Measurements from ENCODE around the gene NUDT17. TPM values are rescaled to one million over a fixed set of nuclear protein-coding genes. Genes with fewer than 3 reads are reported as not detected.
A peak's percentile ranks its signal among the peaks of the same experiment; 100 is the strongest.
"Not testable (repeated sequence)": the region's sequence is repeated elsewhere in the genome, so short reads cannot be mapped to it uniquely, and the experiment has no call there.

NUDT17 gene
- total RNA-seq, 2 donors from 2014 or later, result 2.3 to 2.7 TPM

- Mint-ChIP-seq H3K4me3 (peak overlapping the region; percentile 61), H3K27me3 (no peaks in the 10 kb centered on the region), H3K9me3 (no peaks in the 10 kb centered on the region), H3K27ac (peak overlapping the region; percentile 91), H3K4me1 (peaks cover 27% of the 10 kb centered on the region), H3K36me3 (ENCODE audit: low read depth) (peaks cover 74% of the 10 kb centered on the region)
- peak; percentile 10 for ATAC-seq (replicated peaks)
Measured at GRCh38 chr1:145827966-145828365, 17.5 kb upstream of the NUDT17 start.

DNA sequence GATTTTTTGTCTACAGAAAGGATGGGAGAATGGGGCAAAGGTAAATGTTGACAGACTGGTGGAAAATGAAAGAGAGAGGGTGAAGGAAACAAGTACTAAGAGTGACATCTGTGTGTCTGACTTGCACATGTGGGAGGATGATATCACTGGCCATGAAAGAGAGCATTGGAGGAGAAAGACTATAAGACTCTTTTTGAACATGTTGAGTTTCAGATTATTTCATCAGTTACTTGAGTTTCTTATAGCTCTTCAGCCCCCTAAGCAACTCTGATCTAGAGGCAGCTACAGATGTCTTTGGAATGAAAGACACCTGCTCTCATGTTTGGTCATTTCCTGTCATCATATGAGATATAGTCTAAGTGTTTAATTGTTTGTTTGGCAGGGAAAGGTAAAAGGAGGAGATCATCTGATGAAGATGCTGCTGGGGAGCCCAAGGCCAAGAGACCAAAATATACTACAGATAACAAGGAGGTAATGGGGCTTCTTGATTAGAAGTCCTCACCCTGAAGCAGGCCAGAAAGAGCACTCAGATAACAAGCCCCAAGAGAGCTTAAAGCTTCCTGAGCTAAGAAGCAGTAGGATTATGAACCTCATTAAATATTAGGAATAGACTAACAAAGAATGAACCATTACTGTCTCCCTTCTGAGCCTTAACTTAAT is 16.9 kb upstream of the NUDT17 start:
- peaks cover 27% of the 10 kb centered on the region for H3K4me1 Mint-ChIP-seq
- ATAC-seq (replicated peaks), result peak; percentile 81
- H3K4me3 Mint-ChIP-seq, result peak overlapping the region; percentile 61
- peaks cover 79% of the 10 kb centered on the region for H3K36me3 Mint-ChIP-seq (ENCODE audit: low read depth)
- no peaks in the 10 kb centered on the region for H3K9me3 Mint-ChIP-seq
- H3K27ac Mint-ChIP-seq, result peak overlapping the region; percentile 91
- H3K27me3 Mint-ChIP-seq, result no peaks in the 10 kb centered on the region

- Mint-ChIP-seq H3K4me1 (peaks cover 27% of the 10 kb centered on the region), H3K36me3 (ENCODE audit: low read depth) (peaks cover 94% of the 10 kb centered on the region)
- ATAC-seq (replicated peaks); H3K4me3 Mint-ChIP-seq; H3K9me3 Mint-ChIP-seq; H3K27me3 Mint-ChIP-seq; H3K27ac Mint-ChIP-seq: not testable (repeated sequence)
Measured at GRCh38 chr1:145830810-145831209, 14.6 kb upstream of the NUDT17 start.

- Mint-ChIP-seq H3K4me3 (no peak overlapping the region), H3K36me3 (ENCODE audit: low read depth) (peaks cover 96% of the 10 kb centered on the region), H3K27ac (no peak overlapping the region), H3K4me1 (no peaks in the 10 kb centered on the region), H3K9me3 (no peaks in the 10 kb centered on the region), H3K27me3 (no peaks in the 10 kb centered on the region)
- ATAC-seq (replicated peaks), result no peak
Measured at GRCh38 chr1:145837656-145838055, 7.8 kb upstream of the NUDT17 start.

- ATAC-seq (replicated peaks), result no peak
- no peak overlapping the region for H3K27ac Mint-ChIP-seq
- no peak overlapping the region for H3K4me3 Mint-ChIP-seq
- peaks cover 4% of the 10 kb centered on the region for H3K4me1 Mint-ChIP-seq
- H3K27me3 Mint-ChIP-seq, result no peaks in the 10 kb centered on the region
- peaks cover 47% of the 10 kb centered on the region for H3K36me3 Mint-ChIP-seq (ENCODE audit: low read depth)
- H3K9me3 Mint-ChIP-seq, result no peaks in the 10 kb centered on the region
Measured at GRCh38 chr1:145843031-145843430, 2.4 kb upstream of the NUDT17 start.

DNA sequence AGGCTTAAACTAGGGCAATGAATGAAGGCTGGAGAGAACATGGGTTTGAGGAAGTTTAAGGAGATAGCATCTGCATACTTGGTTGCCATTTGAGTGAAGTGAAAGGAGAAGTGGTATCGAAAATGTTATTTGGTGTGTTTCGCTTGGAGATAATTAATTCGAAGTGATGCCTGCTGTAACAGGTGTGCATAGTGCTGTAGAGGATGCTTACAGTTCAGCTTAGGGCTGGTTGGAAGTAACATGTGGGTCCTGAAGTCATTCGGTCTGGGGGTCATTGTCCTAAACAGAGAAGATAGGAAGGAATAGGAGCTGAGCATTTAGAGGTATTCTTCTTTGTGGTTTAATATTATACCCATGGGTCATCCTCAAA is 301 bp upstream of the NUDT17 start:
- H3K27ac Mint-ChIP-seq, result no peak overlapping the region
- no peak overlapping the region for H3K4me3 Mint-ChIP-seq
- H3K9me3 Mint-ChIP-seq, result no peaks in the 10 kb centered on the region
- H3K4me1 Mint-ChIP-seq, result peaks cover 4% of the 10 kb centered on the region
- peaks cover 31% of the 10 kb centered on the region for H3K36me3 Mint-ChIP-seq (ENCODE audit: low read depth)
- ATAC-seq (replicated peaks), result peak; percentile 51
- H3K27me3 Mint-ChIP-seq, result no peaks in the 10 kb centered on the region

- ATAC-seq (replicated peaks), result peak; percentile 39
- H3K36me3 Mint-ChIP-seq (ENCODE audit: low read depth), result peaks cover 31% of the 10 kb centered on the region
- H3K4me3 Mint-ChIP-seq, result no peak overlapping the region
- no peaks in the 10 kb centered on the region for H3K9me3 Mint-ChIP-seq
- peak overlapping the region; percentile 74 for H3K27ac Mint-ChIP-seq
- H3K27me3 Mint-ChIP-seq, result no peaks in the 10 kb centered on the region
- H3K4me1 Mint-ChIP-seq, result peaks cover 4% of the 10 kb centered on the region
Measured at GRCh38 chr1:145846201-145846612, 777 bp downstream of the NUDT17 start.

GRCh38 chr1:145847827-145848226 is 2.4 kb downstream of the NUDT17 start:
- no peak for ATAC-seq (replicated peaks)
- Mint-ChIP-seq H3K36me3 (ENCODE audit: low read depth) (peaks cover 27% of the 10 kb centered on the region), H3K9me3 (no peaks in the 10 kb centered on the region), H3K4me1 (peaks cover 4% of the 10 kb centered on the region), H3K4me3 (no peak overlapping the region), H3K27ac (no peak overlapping the region), H3K27me3 (no peaks in the 10 kb centered on the region)

DNA sequence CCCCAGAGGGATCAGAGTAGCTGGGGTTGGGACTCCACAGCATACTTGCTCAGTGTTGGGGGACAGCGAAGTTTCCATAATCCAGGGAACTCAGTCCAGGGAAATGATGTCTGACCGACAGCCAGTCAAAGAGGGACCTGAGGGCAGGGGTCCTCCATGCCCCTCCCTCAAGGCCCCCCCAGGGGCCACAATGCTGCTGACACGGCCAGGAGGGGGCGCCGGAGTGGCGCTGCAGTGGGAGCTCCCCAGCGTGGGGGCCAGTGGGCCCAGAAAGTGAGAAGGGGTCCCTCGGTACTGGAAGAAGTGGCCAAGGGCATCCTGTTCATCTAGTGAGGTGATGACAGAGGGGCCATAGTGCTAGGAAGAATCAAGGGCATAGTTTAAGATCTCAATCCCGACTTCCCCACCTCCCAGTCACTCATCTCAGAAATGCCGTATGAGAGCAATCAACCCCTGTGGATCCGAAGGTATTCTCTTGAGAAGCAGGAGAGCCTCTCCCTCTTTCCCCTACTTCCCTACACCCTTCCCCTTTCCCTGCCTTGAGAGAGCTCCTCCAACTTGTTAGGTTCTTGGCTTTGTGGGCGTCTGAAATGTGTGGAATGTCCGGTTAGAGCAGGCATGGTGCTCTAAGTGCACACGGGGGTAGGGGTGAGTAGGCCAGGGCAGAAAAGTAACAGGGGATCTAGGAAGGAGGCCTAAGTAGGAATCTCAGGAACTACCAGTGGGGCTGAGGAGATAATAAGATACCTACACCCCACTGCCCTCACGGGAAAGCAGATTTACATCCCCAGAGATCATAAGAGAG is 4.1 kb downstream of the NUDT17 start:
- H3K9me3 Mint-ChIP-seq, result no peaks in the 10 kb centered on the region
- no peak for ATAC-seq (replicated peaks)
- peaks cover 4% of the 10 kb centered on the region for H3K4me1 Mint-ChIP-seq
- no peak overlapping the region for H3K4me3 Mint-ChIP-seq
- H3K27ac Mint-ChIP-seq, result peak overlapping the region; percentile 31
- peaks cover 44% of the 10 kb centered on the region for H3K36me3 Mint-ChIP-seq (ENCODE audit: low read depth)
- no peaks in the 10 kb centered on the region for H3K27me3 Mint-ChIP-seq

DNA sequence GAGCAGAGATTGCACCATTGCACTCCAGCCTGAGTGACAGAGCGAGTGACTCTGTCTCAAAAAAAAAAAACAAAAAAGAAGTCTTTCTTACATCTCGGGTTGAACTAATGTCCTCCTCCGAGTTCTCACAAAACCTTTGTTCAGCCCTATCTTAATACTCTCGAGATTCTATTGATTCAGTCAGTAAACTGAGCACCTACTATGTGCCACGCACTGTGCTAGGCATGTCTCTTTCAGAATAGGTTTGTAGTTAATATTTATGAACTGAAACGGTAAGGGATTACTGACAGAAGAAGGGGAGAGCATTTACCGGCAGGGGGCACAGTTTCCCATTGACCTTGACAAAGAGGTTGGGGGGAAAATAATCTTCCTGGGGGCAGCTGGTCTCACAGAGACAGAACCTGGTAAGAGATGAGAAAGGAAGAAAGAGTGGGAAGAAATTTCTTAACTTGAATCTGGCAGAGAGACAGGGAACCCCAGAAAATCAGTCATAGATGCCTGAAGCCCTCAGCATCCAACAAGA is 10.1 kb downstream of the NUDT17 start:
- no peaks in the 10 kb centered on the region for H3K9me3 Mint-ChIP-seq
- peak overlapping the region; percentile 9 for H3K4me3 Mint-ChIP-seq
- H3K4me1 Mint-ChIP-seq, result peaks cover 14% of the 10 kb centered on the region
- H3K27ac Mint-ChIP-seq, result peak overlapping the region; percentile 21
- no peak for ATAC-seq (replicated peaks)
- no peaks in the 10 kb centered on the region for H3K27me3 Mint-ChIP-seq
- H3K36me3 Mint-ChIP-seq (ENCODE audit: low read depth), result peaks cover 58% of the 10 kb centered on the region

- Mint-ChIP-seq H3K9me3 (no peaks in the 10 kb centered on the region), H3K27ac (no peak overlapping the region), H3K36me3 (ENCODE audit: low read depth) (peaks cover 46% of the 10 kb centered on the region), H3K27me3 (no peaks in the 10 kb centered on the region), H3K4me1 (peaks cover 14% of the 10 kb centered on the region), H3K4me3 (no peak overlapping the region)
- no peak for ATAC-seq (replicated peaks)
Measured at GRCh38 chr1:145857170-145857569, 11.7 kb downstream of the NUDT17 start.

- Mint-ChIP-seq H3K36me3 (ENCODE audit: low read depth) (peaks cover 34% of the 10 kb centered on the region), H3K9me3 (no peaks in the 10 kb centered on the region), H3K27me3 (no peaks in the 10 kb centered on the region), H3K4me3 (peak overlapping the region; percentile 90), H3K4me1 (peaks cover 14% of the 10 kb centered on the region), H3K27ac (peak overlapping the region; percentile 78)
- ATAC-seq (replicated peaks), result peak; percentile 25
Measured at GRCh38 chr1:145858238-145858900, 12.9 kb downstream of the NUDT17 start.

DNA sequence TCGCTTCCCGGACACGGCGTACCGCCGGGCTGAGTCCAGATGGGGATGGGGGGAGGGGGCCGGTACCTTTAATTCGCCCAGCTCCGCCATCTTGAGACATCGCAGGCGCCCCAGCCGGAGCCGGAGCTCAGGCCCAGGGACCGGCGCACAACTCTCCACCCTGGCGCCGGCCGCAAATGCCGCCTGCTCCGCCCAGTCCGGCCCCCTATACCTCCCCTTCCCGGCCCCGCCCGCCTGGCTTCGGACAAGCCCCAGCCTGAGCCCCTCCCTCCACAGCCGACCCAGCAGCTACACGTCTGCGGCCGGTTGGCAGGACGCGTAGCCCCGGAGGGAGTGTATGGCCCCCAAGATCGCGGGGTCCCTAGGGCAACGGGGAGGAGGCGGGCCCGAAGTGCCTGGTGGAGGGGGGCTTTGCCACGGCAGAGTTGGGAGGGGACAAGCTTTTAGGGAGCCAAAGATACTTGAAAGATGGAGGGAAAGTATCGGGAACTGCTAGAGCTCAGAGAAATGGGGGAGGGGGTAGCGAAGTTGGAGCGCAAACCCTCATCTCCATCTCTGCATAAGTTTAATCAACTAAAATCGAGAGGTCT is 13.6 kb downstream of the NUDT17 start, which contains the start of gene PIAS3:
Gene PIAS3 (minus strand): TSS at position 181 of the 590 bp plus-strand sequence. CDS start 91 bp downstream, at position 90.
- Mint-ChIP-seq H3K9me3 (no peaks in the 10 kb centered on the region), H3K27ac (peak within 1 kb of the TSS; percentile 78), H3K27me3 (no peaks in the 10 kb centered on the region), H3K4me3 (peak within 1 kb of the TSS; percentile 90), H3K4me1 (peaks cover 14% of the 10 kb centered on the region), H3K36me3 (ENCODE audit: low read depth) (peaks cover 28% of the 10 kb centered on the region)
- ATAC-seq (replicated peaks), result peak; percentile 90

GRCh38 chr1:145859491-145860023 is 14.1 kb downstream of the NUDT17 start:
- Mint-ChIP-seq H3K27ac (peak overlapping the region; percentile 78), H3K36me3 (ENCODE audit: low read depth) (peaks cover 22% of the 10 kb centered on the region), H3K9me3 (no peaks in the 10 kb centered on the region), H3K27me3 (no peaks in the 10 kb centered on the region), H3K4me3 (peak overlapping the region; percentile 90), H3K4me1 (peaks cover 14% of the 10 kb centered on the region)
- ATAC-seq (replicated peaks), result peak; percentile 85

Measured in activated T-helper 17 cell treated with anti-CD3 and anti-CD28 coated beads, Interleukin-2, amount 50 U/mL, for 72 hours (primary cell).